Measurements from ENCODE around the gene TMEM94. TPM values are rescaled to one million over a fixed set of nuclear protein-coding genes. Genes with fewer than 3 reads are reported as not detected.
"Not testable (repeated sequence)": the region's sequence is repeated elsewhere in the genome, so short reads cannot be mapped to it uniquely, and the experiment has no call there.

The TMEM94 gene
- polyA plus RNA-seq, 2 of the 4 experiments (the other 2 are of a cell fraction) = 30.5 to 63.8 TPM

GRCh38 chr17:75476271-75476671 is 19.8 kb downstream of the TMEM94 start:
- Histone ChIP-seq H3K4me2 (no peak overlapping the region), H3K4me1 (no peaks in the 10 kb centered on the region), H3K27ac (no peak overlapping the region), H3K4me3 (no peak overlapping the region), H3K9me3 (no peaks in the 10 kb centered on the region)
- FAIRE-seq (no peak), DNase-seq (ENCODE audit: low read depth in 1 of 2, low spot score in 1 of 2) (no peak), ATAC-seq (no peak)
- 95% methylated on average over 7 of the region's 8 CpGs for WGBS (ENCODE audit: missing lambda C conversion rate)
- POLR2A ChIA-PET = no interaction called here
- TF ChIP-seq ZSCAN20 (CRISPR knock-in tag; IDR thresholded peaks at IDR 0.05) (no peak), HOXB5 (CRISPR knock-in tag; IDR thresholded peaks at IDR 0.05) (no peak), CBX8 (IDR thresholded peaks at IDR 0.05) (no peak), MAZ (IDR thresholded peaks at IDR 0.05; ENCODE audit: borderline replicate concordance, low read depth, low read length) (no peak), RAD21 (conservative IDR thresholded peaks at IDR 0.05 in 1 of 2, IDR thresholded peaks at IDR 0.05 in 1 of 2) (no peak), BHLHE40 (IDR thresholded peaks at IDR 0.05; ENCODE audit: low read depth, low read length) (no peak), JUNB (IDR thresholded peaks at IDR 0.05) (no peak)
- CTCF ChIA-PET = interaction anchor here (1.3 to 3.9 kb wide), 5 partner anchors 9 to 153 kb away, joined by 3 to 19 read pairs (median 5); partner anchors contain the start of gene TSEN54

DNA sequence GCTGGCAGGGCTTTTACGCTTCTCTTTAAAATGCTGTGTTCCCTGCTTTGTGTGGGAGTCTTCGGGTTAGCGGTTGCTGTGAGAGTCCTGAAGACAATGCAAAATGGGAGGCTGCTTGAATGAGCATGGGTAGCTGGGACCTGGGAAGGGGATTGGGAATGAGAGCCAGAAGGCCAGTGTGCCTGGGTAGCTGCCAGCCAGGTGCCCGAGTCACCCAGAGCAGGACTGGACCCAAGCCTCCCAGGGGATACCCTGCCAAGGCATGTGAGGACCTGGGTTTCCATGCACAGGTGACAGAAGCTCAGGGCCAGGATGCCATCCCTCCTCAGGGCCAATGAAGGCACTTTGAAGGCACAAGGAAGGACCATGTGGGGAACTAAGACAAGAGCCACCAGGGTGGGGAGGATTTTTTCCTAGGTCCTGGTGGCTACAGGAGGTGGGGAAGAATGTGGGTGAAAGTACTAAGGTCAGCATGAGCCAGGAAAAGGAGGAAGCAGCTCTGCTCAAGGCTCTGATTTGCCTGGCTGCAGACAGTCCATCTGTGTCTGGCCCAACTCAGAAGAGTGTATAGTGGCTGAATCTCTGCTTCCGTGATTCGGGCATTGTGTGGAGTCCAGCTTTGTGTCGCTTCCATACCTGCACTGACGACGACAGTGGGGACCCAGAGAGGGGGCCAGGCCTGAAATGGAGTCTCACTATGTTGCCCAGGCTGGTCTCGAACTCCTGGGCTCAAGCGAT is 20.5 kb downstream of the TMEM94 start:
- H3K4me3 ChIP-seq = no peak overlapping the region
- WGBS (ENCODE audit: missing lambda C conversion rate) = 85% methylated on average over 11 of the region's 11 CpGs
- TF ChIP-seq E2F6 (IDR thresholded peaks at IDR 0.05; ENCODE audit: borderline replicate concordance, low read depth) (no peak), RFX5 (IDR thresholded peaks at IDR 0.05) (no peak), ZSCAN20 (CRISPR knock-in tag; IDR thresholded peaks at IDR 0.05) (no peak), CTCF (IDR thresholded peaks at IDR 0.05) (no peak), RNF2 (IDR thresholded peaks at IDR 0.05; ENCODE audit: borderline replicate concordance, low read depth) (no peak), HOXB5 (CRISPR knock-in tag; IDR thresholded peaks at IDR 0.05) (no peak), CBX2 (IDR thresholded peaks at IDR 0.05; ENCODE audit: borderline replicate concordance, low read depth) (no peak), CHD2 (IDR thresholded peaks at IDR 0.05; ENCODE audit: low read length, partially characterized antibody) (no peak), HES2 (IDR thresholded peaks at IDR 0.05) (no peak), RARB (CRISPR knock-in tag; IDR thresholded peaks at IDR 0.05) (no peak), SREBF2 (IDR thresholded peaks at IDR 0.05) (no peak), BCL3 (IDR thresholded peaks at IDR 0.05) (no peak), FOXS1 (CRISPR knock-in tag; IDR thresholded peaks at IDR 0.05) (no peak), KDM5A (IDR thresholded peaks at IDR 0.05) (no peak)
- TF ChIP-seq, protein P1, sequence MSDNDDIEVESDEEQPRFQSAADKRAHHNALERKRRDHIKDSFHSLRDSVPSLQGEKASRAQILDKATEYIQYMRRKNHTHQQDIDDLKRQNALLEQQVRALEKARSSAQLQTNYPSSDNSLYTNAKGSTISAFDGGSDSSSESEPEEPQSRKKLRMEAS (IDR thresholded peaks at IDR 0.05) = no peak
- no peak for ATAC-seq
- H3K9me3 ChIP-seq = no peaks in the 10 kb centered on the region
- H3K4me2 ChIP-seq = no peak overlapping the region
- FAIRE-seq = no peak
- H3K4me1 ChIP-seq = no peaks in the 10 kb centered on the region
- POLR2A ChIA-PET = no interaction called here
- DNase-seq (ENCODE audit: low read depth in 1 of 2, low spot score in 1 of 2) = no peak
- CTCF ChIA-PET = interaction anchor here (0.9 to 3.9 kb wide), 6 partner anchors 10 to 154 kb away, joined by 3 to 19 read pairs (median 4); partner anchors contain the start of gene TSEN54
- no peak overlapping the region for H3K27ac ChIP-seq

GRCh38 chr17:75477490-75477862 is 21.0 kb downstream of the TMEM94 start:
- DNase-seq (ENCODE audit: low read depth in 1 of 2, low spot score in 1 of 2); ATAC-seq; H3K4me3 ChIP-seq; H3K4me2 ChIP-seq; H3K9me3 ChIP-seq; H3K27ac ChIP-seq; H3K4me1 ChIP-seq; POLR2A ChIA-PET; FAIRE-seq: not testable (repeated sequence)
- 95% methylated on average over 11 of the region's 11 CpGs for whole genome bisulfite sequencing (ENCODE audit: missing lambda C conversion rate)
- CTCF ChIA-PET = interaction anchor here (0.9 to 3.9 kb wide), 6 partner anchors 10 to 155 kb away, joined by 3 to 19 read pairs (median 4); partner anchors contain the start of gene TSEN54

Measured in A549 (cell line).